Measurements from ENCODE around the gene SGPP2.
"Not testable (repeated sequence)": the region's sequence is repeated elsewhere in the genome, so short reads cannot be mapped to it uniquely, and the experiment has no call there.

The SGPP2 gene

GRCh38 chr2:222532315-222532714, 108.0 kb downstream of the SGPP2 start:
- no peak for DNase-seq

DNA sequence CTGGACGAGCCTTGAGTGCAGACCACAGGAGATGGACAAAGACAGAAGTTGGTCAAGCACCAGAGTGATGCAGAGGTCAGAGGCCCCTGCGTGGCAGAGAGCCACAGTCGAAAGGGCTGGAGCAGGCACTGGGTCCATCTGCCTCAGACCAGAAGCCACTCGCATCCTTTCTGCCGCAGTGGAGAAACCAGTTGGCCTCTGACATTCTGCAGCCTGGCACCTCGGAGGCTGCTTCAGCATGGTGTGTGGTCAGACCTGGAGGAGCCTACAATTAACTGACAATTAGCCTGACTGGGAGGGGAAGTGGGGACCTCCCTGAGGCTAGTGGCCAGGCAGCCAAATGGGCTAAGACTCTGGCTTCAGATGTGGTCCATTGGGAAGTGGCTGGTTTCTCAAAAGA, 111.1 kb downstream of the SGPP2 start:
- no peak for DNase-seq

DNA sequence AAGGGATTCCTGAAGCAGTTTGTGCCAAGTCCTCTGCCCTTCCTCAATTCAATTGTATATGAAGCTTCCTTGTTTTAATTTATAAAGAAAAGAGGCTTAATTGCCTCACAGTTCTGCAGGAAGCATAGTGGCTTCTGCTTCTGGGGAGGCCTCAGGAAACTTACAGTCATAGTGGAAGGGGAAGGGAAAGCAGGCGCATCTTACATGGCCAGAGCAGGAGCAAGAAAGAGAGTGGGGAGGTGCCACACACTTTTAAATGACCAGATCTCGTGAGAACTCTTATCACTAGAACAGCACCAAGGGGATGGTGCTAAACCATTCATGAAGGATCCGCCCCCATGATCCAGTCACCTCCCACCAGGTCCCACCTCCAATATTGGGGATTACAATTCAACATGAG, 114.2 kb downstream of the SGPP2 start:
- no peak for DNase-seq

GRCh38 chr2:222544661-222545060, 120.3 kb downstream of the SGPP2 start:
- DNase-seq: no peak

DNA sequence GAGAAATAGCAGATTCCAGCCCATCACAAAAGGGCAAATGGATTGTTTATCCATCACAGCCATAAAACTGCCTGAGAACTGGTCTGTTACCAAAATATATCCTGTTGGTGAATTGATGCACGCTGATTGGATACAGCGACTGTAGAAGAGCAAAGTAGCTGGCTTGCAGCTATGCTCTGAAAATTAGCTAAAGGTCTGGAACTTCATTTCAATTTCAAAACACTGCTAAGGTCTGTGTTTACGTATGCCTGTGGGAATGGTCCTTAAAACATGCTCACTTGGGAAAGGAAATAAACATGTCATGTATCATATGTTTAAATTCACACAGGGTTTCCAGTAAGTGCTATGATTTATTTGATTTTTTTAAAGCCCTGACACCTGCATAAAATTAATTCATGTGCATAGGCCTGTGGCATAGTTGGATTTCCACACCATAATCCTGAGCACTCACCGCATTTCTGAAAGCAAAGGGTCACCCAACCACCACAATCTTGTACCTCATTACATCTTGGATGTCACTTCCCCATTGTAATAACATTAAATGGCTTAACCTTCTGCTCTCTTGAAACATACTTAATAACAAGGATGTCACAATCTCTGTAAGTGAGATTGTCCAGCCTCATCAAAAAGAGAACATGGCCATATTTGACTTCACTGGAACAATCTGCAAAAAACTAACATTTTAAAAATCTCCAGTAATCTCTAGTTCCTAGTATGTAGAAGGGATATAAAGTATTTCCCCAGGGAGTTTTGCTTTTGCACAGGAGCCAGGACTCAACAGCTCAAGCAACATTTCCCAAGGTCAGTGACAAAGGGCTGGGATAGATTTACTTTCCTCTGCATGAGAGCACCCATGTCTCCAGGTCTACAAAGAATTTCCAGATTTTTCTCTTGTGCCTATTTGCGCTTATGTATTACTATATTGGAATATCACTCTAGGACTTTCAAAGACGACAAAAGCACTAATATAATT, 121.8 kb downstream of the SGPP2 start:
- DNase-seq: no peak

DNA sequence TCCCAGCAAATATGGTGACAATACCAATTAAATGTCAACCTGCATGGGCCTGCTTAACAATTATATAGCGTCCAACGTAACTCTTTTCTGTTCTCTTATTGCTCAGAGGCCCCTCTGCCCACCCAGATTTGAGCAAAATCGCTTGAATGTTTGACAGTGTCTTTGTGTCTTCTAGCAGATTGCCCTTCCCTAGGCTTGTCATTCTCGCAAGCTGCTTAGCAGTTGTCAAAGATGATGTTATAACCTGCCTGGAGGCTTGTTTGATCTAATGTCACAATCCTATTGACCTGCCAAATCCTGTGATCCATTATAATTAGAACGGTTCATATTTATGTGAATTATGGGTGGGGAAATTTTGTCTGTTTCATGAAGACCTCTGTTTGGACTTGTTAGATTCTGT, 122.7 kb downstream of the SGPP2 start:
- DNase-seq: no peak

DNA sequence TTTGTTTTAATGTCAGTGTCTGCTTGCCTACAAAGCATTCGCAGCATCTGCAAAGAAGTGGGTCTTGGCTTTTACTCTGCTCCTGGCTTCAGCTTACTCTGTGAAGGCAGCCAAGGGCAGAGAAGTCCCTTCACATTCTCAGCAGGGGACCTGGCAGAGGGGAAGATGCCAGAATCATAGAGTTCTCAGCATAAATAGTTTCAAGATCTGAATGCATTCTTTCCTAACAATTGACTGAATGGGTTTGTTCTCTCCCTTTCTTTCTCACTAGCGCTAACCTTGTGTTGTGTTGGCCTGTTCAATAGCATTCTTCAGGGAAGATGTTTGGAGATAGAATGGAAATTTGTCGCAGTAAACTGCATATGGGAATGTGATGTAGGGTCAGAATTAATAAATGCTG, 124.6 kb downstream of the SGPP2 start:
- no peak for DNase-seq

DNA sequence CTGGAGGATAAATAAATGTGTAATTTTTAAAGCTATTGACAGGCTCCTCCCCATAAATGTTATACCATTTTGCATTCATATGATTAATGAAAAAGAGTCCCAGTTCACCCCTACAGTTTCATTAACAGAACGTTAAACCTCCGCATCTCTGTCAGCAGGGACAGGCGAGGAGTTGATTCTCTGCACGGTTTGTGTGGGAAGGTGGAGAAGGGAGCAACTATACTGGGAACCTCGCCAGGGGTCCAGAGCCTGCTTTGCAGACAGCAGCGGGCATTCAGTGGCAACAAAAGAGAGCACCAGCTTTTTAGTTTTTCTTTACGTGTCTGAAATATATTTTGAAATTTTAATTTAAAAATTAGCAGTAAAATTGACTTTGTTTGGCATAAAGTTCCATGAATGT, 130.2 kb downstream of the SGPP2 start:
- DNase-seq: no peak

- DNase-seq: no peak
Observed at GRCh38 chr2:222561151-222561550, 136.8 kb downstream of the SGPP2 start.

GRCh38 chr2:222561817-222562645, 137.7 kb downstream of the SGPP2 start:
- DNase-seq: no peak

- DNase-seq: no peak
Observed at GRCh38 chr2:222563106-222563718, 138.9 kb downstream of the SGPP2 start.

DNA sequence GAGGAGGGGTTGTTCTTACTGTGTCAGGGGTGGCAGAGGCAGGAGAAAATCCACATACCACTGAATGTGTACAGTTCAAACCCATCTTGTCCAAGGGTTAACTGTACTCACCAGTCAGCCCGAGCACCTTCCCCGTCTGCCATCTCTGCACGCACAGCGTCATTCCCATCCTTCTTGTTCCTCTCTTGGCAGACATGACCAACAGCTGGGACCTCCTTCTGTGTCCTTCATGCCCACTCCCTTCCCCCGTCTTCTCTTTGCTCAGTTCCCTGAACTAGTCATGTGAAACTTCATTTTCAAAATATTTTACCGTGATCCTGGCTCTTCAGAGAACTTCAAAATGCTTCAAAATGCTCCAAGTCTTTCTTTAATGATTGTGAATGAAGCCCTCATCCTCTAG, 139.6 kb downstream of the SGPP2 start:
- DNase-seq: no peak

- DNase-seq: no peak
Observed at GRCh38 chr2:222566229-222566628, 141.9 kb downstream of the SGPP2 start.

DNA sequence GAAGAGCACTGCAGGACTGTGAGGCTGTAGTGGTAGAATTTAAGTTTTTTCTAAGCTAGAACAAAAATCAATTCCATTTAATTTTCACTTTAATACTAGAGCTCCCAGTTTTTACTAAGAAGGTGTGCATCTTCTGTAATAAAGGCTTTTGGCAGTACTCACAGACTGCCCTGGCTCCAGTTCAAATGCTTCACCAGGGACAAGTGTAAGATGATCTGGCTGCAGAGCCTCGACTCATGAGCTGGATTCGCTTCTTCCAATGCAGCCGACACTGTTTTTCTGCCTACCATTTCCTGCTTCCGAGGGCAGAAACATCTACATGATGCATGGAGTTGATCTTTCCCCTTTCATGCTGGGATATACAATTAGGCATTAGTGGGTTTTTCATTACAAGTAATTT, 144.5 kb downstream of the SGPP2 start:
- DNase-seq: no peak

DNA sequence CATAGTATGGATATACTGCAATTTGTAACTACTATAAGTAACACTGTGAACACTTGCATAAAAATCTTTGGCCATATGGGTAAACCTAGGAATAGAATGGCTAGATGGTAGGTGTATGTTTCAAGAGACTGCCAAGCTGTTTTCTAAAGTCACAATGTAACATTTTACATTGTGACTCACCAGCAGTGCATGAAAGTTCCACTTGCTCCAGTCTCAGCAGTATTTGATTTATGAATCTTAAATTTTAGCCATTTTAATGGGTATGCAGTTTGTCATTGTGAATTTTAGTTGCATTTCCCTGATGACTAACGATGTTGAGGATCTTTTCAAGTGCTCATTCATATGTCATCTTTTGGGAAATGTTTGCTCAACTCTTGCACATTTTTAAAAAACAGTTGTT, 145.5 kb downstream of the SGPP2 start:
- DNase-seq: no peak

DNA sequence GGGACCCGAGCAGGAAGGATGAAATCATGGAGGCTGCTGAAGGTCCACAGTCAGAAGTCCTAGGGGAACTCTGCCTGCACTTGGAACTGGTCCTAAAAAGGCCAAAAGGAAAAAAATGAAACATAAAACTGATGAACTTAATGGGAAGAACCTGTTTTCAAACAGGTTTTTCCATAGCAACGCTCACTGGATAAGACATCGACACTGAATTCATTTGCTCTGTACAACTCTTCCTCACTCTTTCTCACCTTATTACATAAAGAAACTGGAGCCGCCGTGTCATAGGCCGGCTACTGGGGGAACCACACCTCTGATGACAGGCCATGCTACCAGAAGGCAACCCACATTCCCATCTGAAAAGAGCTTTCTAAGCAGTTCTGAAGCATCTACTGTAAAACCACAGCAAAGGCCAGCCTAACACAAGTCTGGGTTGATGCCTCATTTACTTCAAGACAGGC, 147.9 kb downstream of the SGPP2 start:
- DNase-seq: no peak

DNA sequence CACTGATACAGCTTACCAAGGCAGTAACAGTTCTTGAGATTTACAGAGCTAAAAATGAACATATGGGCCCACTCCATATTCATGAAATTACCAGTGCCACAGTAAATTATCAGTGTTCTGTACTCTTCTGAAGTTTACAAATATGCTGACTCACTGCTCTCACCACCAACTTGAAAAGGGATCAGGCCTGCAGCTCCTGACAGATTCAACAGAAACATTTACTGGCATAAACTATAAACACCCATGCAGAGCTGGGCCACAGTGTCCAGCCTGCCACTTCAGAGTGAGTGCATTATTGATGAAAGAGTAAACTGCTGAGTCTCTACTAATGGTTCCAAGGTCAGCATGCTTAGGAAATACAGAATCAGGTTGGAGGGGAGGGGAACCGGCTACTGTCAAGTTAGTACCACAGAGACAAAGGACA, 148.4 kb downstream of the SGPP2 start:
- no peak for DNase-seq

GRCh38 chr2:222575618-222576017, 151.3 kb downstream of the SGPP2 start:
- no peak for DNase-seq

- DNase-seq: no peak
Observed at GRCh38 chr2:222576171-222577081, 152.1 kb downstream of the SGPP2 start.

DNA sequence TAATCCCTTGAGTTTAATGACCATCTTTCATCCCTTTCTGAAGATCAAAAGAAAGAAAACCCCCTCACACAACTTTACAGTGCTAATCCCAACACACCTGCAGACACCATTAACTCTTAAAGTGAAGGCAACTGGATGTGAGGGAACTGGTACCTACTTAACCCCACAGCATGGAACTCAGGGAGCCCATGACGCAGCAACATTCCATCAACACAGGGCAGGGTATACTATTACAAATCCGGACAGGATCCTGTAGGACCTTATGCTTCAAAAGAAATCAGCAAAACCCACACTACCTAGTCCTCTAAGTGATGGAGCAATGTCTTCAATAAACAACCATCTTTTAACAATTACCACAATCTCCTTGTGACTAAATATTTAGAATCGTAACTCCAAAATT, 153.0 kb downstream of the SGPP2 start:
- no peak for DNase-seq

DNA sequence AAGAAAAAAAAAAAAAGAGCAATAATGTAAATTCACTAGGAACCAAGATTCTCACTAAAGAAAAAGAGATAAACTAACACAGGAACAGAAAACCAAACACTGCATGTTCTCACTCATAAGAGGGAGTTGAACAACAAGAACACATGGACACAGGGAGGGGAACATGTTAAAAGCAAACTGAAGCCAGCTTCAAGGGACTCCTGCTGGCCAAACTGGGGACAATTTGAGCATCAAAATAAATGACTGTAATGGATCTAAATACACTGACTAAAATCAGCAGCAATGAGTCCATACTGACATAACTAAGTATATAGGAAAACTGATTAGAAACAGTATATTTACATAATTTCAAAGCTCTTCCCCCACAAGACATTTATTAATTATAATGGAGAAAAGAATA, 158.6 kb downstream of the SGPP2 start:
- no peak for DNase-seq

GRCh38 chr2:222584589-222584988, 160.2 kb downstream of the SGPP2 start:
- not testable (repeated sequence) for DNase-seq

All from stimulated activated CD4-positive, alpha-beta T cell treated with anti-CD3 and anti-CD28 coated beads, Interleukin-4, amount 100 ng/mL, for 1 hour (primary cell).